Transverse colon (tissue), 4 donors: ENCODE results near the gene IL18R1. TPM values are rescaled to one million over a fixed set of nuclear protein-coding genes. Genes with fewer than 3 reads are reported as not detected.

Experiments used
- DNase-seq: peaks from one replicate; pipeline ENCODE4 v3.0.0-alpha.2; 2019
- H3K27ac ChIP-seq, 4 donors: fragments of 200-600 bp; sonication (generic); 2 replicates each; pipeline ENCODE4 v1.5.1; 2016 to 2018; ENCODE audit warnings: inconsistent platforms in 4 of 4
- H3K27me3 ChIP-seq: fragments of 200-600 bp; sonication (generic); 2 replicates; pipeline ENCODE4 v1.5.1; 2017; ENCODE audit warnings: inconsistent platforms
- H3K36me3 ChIP-seq, 4 donors: fragments of 200-600 bp; sonication (generic); 2 replicates each; pipeline ENCODE4 v1.5.1; 2017 to 2019; ENCODE audit warnings: inconsistent platforms in 4 of 4
- H3K4me1 ChIP-seq, 4 donors: fragments of 200-600 bp; sonication (generic); 2 replicates each; pipeline ENCODE4 v1.5.1; 2017 to 2020; ENCODE audit warnings: inconsistent platforms in 4 of 4
- H3K4me3 ChIP-seq, 4 donors: fragments of 200-600 bp; sonication (generic); 1 replicate in 1 of 4; 2 replicates in 3 of 4; pipeline versions ENCODE4 v1.5.1 to v1.6.1; 2017 to 2019; ENCODE audit warnings: inconsistent platforms in 4 of 4
- H3K9me3 ChIP-seq, 2 donors: fragments of 200-600 bp; sonication (generic); 2 replicates each; pipeline ENCODE4 v1.5.1; 2017 to 2019; ENCODE audit warnings: inconsistent platforms in 2 of 2
- CTCF ChIP-seq, 5 experiments: fragments of 200-600 bp in 3 of 5; fragments of 450-650 bp in 2 of 5; sonication (generic) in 3 of 5; IDR thresholded peaks; 1 replicate in 2 of 5; 2 replicates in 3 of 5; pipeline ENCODE4 v1.5.1; 2016 to 2017; ENCODE audit warnings: antibody characterized with exemption in 5 of 5, inconsistent platforms in 3 of 5, mild to moderate bottlenecking in 2 of 5, moderate library complexity in 1 of 5
- EP300 ChIP-seq: sonication (generic); formaldehyde crosslinking; IDR thresholded peaks from one replicate; pipeline ENCODE4 v1.6.1; 2017; ENCODE audit warnings: antibody characterized with exemption, low read depth
- POLR2A ChIP-seq: fragments of 450-650 bp; IDR thresholded peaks from one replicate; pipeline ENCODE4 v1.6.1; 2016; ENCODE audit warnings: antibody characterized with exemption, mild to moderate bottlenecking, moderate library complexity
- POLR2AphosphoS5 ChIP-seq, 3 donors: sonication (generic); formaldehyde crosslinking; IDR thresholded peaks; one replicate each; pipeline ENCODE4 v1.6.1; 2016; ENCODE audit warnings: antibody characterized with exemption in 3 of 3
- WGBS, 2 donors: methylation state at CpG; one replicate each; pipeline ENCODE4 v1.1.5; 2018; ENCODE audit warnings: low coverage in 1 of 2; 5-methylcytosine and 5-hydroxymethylcytosine counted together
- in situ Hi-C, 4 donors: fragments of 200-750 bp; cut with MboI; loops; one replicate each; pipeline versions ENCODE4 v1.15.0 to v1.15.1; 2017; ENCODE audit warnings: low sequenced_read_pairs in 3 of 4, low pct_ligation_motif_present in 1 of 4, low pct_unique_long_range_greater_than_20kb in 1 of 4
- intact Hi-C: fragments of 100-400 bp; cut with DNase I; formaldehyde crosslinking; loops from one replicate; pipeline ENCODE4 v1.15.1; 2023; ENCODE audit warnings: low total_unique reads
- total RNA-seq, 4 donors: library from RNA; depleted of rRNA; stranded (reverse); fragments of >200 nt; gene quantifications; one replicate each; pipeline ENCODE4 v1.1.0, GENCODE V29; 2016

The IL18R1 gene
- total RNA-seq, 4 donors from 2014 or later: 0.75 to 6.0 (median 2.8) TPM

DNA sequence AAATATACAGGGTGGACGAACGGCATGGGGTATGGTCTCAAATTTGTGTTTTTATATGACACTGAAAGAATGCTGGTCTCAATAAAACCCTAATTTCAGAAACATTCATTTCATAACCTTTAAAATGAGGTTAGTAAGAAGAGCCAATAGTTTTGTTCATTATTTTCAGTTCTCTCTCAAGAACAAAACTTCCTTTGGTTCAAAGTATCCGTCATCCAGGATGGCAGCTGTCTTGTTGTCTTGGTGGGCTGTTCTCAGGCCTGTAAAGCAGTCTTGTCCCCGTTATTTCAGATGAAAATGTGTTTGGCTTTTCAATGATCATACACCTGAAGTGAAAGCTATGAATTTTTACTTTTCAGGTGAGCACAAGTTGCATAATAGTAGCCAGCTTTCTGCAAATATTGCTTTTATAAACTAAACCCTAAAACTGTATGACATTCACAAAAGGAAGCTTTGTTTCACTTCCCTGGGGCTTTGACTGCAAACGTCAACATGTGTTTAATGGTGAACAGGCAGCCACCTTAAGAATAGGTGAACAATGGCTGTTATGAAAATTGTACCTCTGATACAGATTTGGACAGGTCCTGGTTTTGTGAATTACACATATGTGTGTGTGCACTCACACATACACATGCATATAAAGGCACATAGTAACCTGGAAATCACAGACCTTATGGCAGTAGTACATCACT, 70.0 kb downstream of the IL18R1 start:
- WGBS, 2 donors: 50 to 52% methylated on average over 5 of the region's 5 CpGs
- Histone ChIP-seq H3K4me1 (no peaks in the 10 kb centered on the region), H3K27ac (no peak overlapping the region), H3K27me3 (no peaks in the 10 kb centered on the region), H3K4me3 (no peak overlapping the region), H3K9me3 (no peaks in the 10 kb centered on the region), H3K36me3 (no peaks in the 10 kb centered on the region)
- in situ Hi-C loops: loop anchor here in 2 of 4 donors (25.0 kb wide), 2 partner anchors 413 to 538 kb away; no protein-coding TSS in a partner anchor
- TF ChIP-seq POLR2A (no peak), EP300 (no peak)
- no peak for DNase-seq
- intact Hi-C loops: no loop called here

DNA sequence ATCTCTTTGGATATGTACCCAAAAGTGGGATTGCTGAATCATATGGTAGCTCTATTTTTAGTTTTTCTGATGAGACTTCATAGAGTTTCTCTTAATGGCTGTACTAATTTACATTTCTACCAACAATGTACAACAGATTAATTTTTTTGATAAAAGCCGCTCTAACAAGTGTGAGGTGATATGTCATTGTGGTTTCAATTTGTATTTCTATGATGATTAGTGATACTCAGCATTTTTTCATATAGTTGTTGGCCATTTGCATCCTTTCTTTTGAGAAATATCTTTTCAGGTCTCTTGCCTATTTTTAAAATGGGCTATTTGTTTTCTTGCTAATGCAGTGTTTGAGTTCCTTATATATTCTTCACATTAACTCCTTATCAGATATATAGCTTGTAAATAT, 71.7 kb downstream of the IL18R1 start:
- WGBS, 2 donors: 34 to 91% methylated on average over 1 of the region's 1 CpG
- H3K4me3 ChIP-seq: no peak overlapping the region
- H3K9me3 ChIP-seq: no peaks in the 10 kb centered on the region
- no peak overlapping the region for H3K27ac ChIP-seq
- intact Hi-C loops (no loop called here), in situ Hi-C loops (loop anchor here in 2 of 4 donors (25.0 kb wide), 2 partner anchors 415 to 540 kb away; no protein-coding TSS in a partner anchor)
- H3K36me3 ChIP-seq: no peaks in the 10 kb centered on the region
- no peaks in the 10 kb centered on the region for H3K27me3 ChIP-seq
- no peaks in the 10 kb centered on the region for H3K4me1 ChIP-seq
- no peak for DNase-seq
- TF ChIP-seq CTCF (IDR thresholded peaks at IDR 0.05): no peak
- no peak for TF ChIP-seq POLR2AphosphoS5 (IDR thresholded peaks at IDR 0.05)
- no peak for TF ChIP-seq EP300
- no peak for TF ChIP-seq POLR2A

DNA sequence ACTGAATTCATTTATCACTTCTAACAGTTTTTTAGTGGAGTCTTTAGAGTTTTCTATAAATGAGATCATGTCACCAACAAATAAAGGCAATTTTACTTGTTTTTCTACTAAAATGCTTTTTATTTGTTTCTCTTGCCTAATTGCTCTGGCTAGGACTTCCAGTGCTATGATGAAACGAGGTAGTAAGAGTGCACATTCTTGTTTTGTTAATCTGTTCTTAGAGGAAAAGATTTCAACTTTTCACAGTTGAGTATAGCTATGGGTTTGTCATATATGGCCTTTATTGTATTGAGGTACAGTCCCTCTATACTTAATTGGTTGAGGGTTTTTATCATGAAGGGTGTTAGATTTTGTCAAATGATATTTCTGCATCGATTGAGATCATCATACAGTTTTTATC, 73.0 kb downstream of the IL18R1 start:
- H3K9me3 ChIP-seq: no peaks in the 10 kb centered on the region
- TF ChIP-seq POLR2AphosphoS5 (IDR thresholded peaks at IDR 0.05) (no peak), CTCF (IDR thresholded peaks at IDR 0.05) (no peak), EP300 (no peak), POLR2A (no peak)
- no peaks in the 10 kb centered on the region for H3K4me1 ChIP-seq
- no peak overlapping the region for H3K4me3 ChIP-seq
- no peaks in the 10 kb centered on the region for H3K27me3 ChIP-seq
- no peaks in the 10 kb centered on the region for H3K36me3 ChIP-seq
- H3K27ac ChIP-seq: no peak overlapping the region
- in situ Hi-C loops: loop anchor here in 2 of 4 donors (25.0 kb wide), 2 partner anchors 416 to 541 kb away; no protein-coding TSS in a partner anchor
- WGBS, 2 donors: 68 to 88% methylated on average over 2 of the region's 2 CpGs
- DNase-seq: no peak
- intact Hi-C loops: no loop called here

GRCh38 chr2:102432386-102432785, 76.8 kb downstream of the IL18R1 start:
- H3K9me3 ChIP-seq: no peaks in the 10 kb centered on the region
- in situ Hi-C loops (loop anchor here in 2 of 4 donors (25.0 kb wide), 2 partner anchors 420 to 545 kb away; no protein-coding TSS in a partner anchor), intact Hi-C loops (no loop called here)
- no peaks in the 10 kb centered on the region for H3K36me3 ChIP-seq
- no peaks in the 10 kb centered on the region for H3K27me3 ChIP-seq
- H3K27ac ChIP-seq: no peak overlapping the region
- no peak for DNase-seq
- 80 to 87% methylated on average over 1 to 2 of the region's 2 CpGs for WGBS, 2 donors
- TF ChIP-seq CTCF (IDR thresholded peaks at IDR 0.05) (no peak), POLR2A (no peak), POLR2AphosphoS5 (IDR thresholded peaks at IDR 0.05) (no peak), EP300 (no peak)
- no peak overlapping the region for H3K4me3 ChIP-seq
- no peaks in the 10 kb centered on the region for H3K4me1 ChIP-seq
